GM18520 (cell line): ENCODE data around the gene RNASE9.
"Not testable (repeated sequence)": the region's sequence is repeated elsewhere in the genome, so short reads cannot be mapped to it uniquely, and the experiment has no call there.

Experiments used
- ATAC-seq: cut with Tn5 transposase; IDR thresholded peaks from one replicate; pipeline ENCODE4 v1.9.1; 2021; ENCODE audit not compliant: unreplicated experiment

Gene RNASE9

GRCh38 chr14:20578325-20578724, 17.5 kb upstream of the RNASE9 start:
- ATAC-seq: no peak

- ATAC-seq: not testable (repeated sequence)
Measured at GRCh38 chr14:20572382-20572990, 11.6 kb upstream of the RNASE9 start.

- not testable (repeated sequence) for ATAC-seq
Measured at GRCh38 chr14:20570720-20571119, 9.9 kb upstream of the RNASE9 start.

- not testable (repeated sequence) for ATAC-seq
Measured at GRCh38 chr14:20569865-20570264, 9.0 kb upstream of the RNASE9 start.

GRCh38 chr14:20569066-20569465, 8.2 kb upstream of the RNASE9 start:
- ATAC-seq: no peak

- ATAC-seq: no peak
Measured at GRCh38 chr14:20568393-20568792, 7.5 kb upstream of the RNASE9 start.

- not testable (repeated sequence) for ATAC-seq
Measured at GRCh38 chr14:20567199-20567598, 6.4 kb upstream of the RNASE9 start.

GRCh38 chr14:20564501-20564997, 3.7 kb upstream of the RNASE9 start:
- ATAC-seq: no peak

- ATAC-seq: no peak
Measured at GRCh38 chr14:20563971-20564370, 3.1 kb upstream of the RNASE9 start.

- no peak for ATAC-seq
Measured at GRCh38 chr14:20559461-20559904, 1.4 kb downstream of the RNASE9 start.

- ATAC-seq: no peak
Measured at GRCh38 chr14:20557212-20557542, 3.7 kb downstream of the RNASE9 start.

GRCh38 chr14:20556500-20557211, 4.2 kb downstream of the RNASE9 start:
- ATAC-seq: no peak

GRCh38 chr14:20555845-20556244, 5.0 kb downstream of the RNASE9 start:
- ATAC-seq: no peak

GRCh38 chr14:20553024-20553423, 7.8 kb downstream of the RNASE9 start:
- no peak for ATAC-seq

- no peak for ATAC-seq
Measured at GRCh38 chr14:20551606-20552005, 9.2 kb downstream of the RNASE9 start.

- ATAC-seq: no peak
Measured at GRCh38 chr14:20550926-20551325, 9.9 kb downstream of the RNASE9 start.

GRCh38 chr14:20548414-20549158, 12.3 kb downstream of the RNASE9 start:
- ATAC-seq: no peak

- no peak for ATAC-seq
Measured at GRCh38 chr14:20546877-20547276, 14.0 kb downstream of the RNASE9 start.

- no peak for ATAC-seq
Measured at GRCh38 chr14:20539906-20540305, 20.9 kb downstream of the RNASE9 start.

GRCh38 chr14:20530771-20531571, 29.9 kb downstream of the RNASE9 start:
- no peak for ATAC-seq

- ATAC-seq: no peak
Measured at GRCh38 chr14:20529806-20530205, 31.0 kb downstream of the RNASE9 start.
